ENCODE measurements around the gene CEP85L.

Gene CEP85L

GRCh38 chr6:118627724-118628123 is 23.7 kb downstream of the CEP85L start:
- ATAC-seq, result no peak
- TF ChIP-seq ZNF8 (CRISPR knock-in tag; IDR thresholded peaks at IDR 0.05) (no peak), ZNF565 (CRISPR knock-in tag; conservative IDR thresholded peaks at IDR 0.05; ENCODE audit: low read depth) (no peak), ZC3H10 (CRISPR knock-in tag; IDR thresholded peaks at IDR 0.05) (no peak), PATZ1 (CRISPR knock-in tag; IDR thresholded peaks at IDR 0.05; ENCODE audit: borderline replicate concordance) (no peak)

GRCh38 chr6:118625833-118626232 is 25.6 kb downstream of the CEP85L start:
- TF ChIP-seq ZFP30 (CRISPR knock-in tag; IDR thresholded peaks at IDR 0.05) (no peak), ESRRG (CRISPR knock-in tag; IDR thresholded peaks at IDR 0.05) (no peak), ISL1 (CRISPR knock-in tag; IDR thresholded peaks at IDR 0.05) (no peak), ZNF8 (CRISPR knock-in tag; IDR thresholded peaks at IDR 0.05) (no peak), RARB (CRISPR knock-in tag; IDR thresholded peaks at IDR 0.05) (no peak), CSRNP3 (CRISPR knock-in tag; IDR thresholded peaks at IDR 0.05) (no peak), ZNF70 (CRISPR knock-in tag; IDR thresholded peaks at IDR 0.05) (no peak), PATZ1 (CRISPR knock-in tag; IDR thresholded peaks at IDR 0.05; ENCODE audit: borderline replicate concordance) (no peak), ZNF565 (CRISPR knock-in tag; conservative IDR thresholded peaks at IDR 0.05; ENCODE audit: low read depth) (no peak), CSDC2 (CRISPR knock-in tag; IDR thresholded peaks at IDR 0.05) (no peak), ZFP3 (CRISPR knock-in tag; IDR thresholded peaks at IDR 0.05) (no peak), PPARA (CRISPR knock-in tag; IDR thresholded peaks at IDR 0.05; ENCODE audit: borderline replicate concordance) (no peak)
- no peak for ATAC-seq

GRCh38 chr6:118621799-118622470 is 29.5 kb downstream of the CEP85L start:
- TF ChIP-seq CREB5 (CRISPR knock-in tag; IDR thresholded peaks at IDR 0.05; ENCODE audit: low read depth) (no peak), TCF4 (CRISPR knock-in tag; IDR thresholded peaks at IDR 0.05; ENCODE audit: borderline replicate concordance) (no peak), RARB (CRISPR knock-in tag; IDR thresholded peaks at IDR 0.05) (no peak), PATZ1 (CRISPR knock-in tag; IDR thresholded peaks at IDR 0.05; ENCODE audit: borderline replicate concordance) (no peak), ZNF565 (CRISPR knock-in tag; conservative IDR thresholded peaks at IDR 0.05; ENCODE audit: low read depth) (no peak), TOX (CRISPR knock-in tag; IDR thresholded peaks at IDR 0.05; ENCODE audit: borderline replicate concordance) (no peak), ZFP30 (CRISPR knock-in tag; IDR thresholded peaks at IDR 0.05) (no peak), ZC3H10 (CRISPR knock-in tag; IDR thresholded peaks at IDR 0.05) (no peak), ZNF70 (CRISPR knock-in tag; IDR thresholded peaks at IDR 0.05) (no peak), CSRNP3 (CRISPR knock-in tag; IDR thresholded peaks at IDR 0.05) (no peak), ESRRG (CRISPR knock-in tag; IDR thresholded peaks at IDR 0.05) (no peak), ISL1 (CRISPR knock-in tag; IDR thresholded peaks at IDR 0.05) (no peak), OSR1 (CRISPR knock-in tag; IDR thresholded peaks at IDR 0.05) (no peak), ZNF8 (CRISPR knock-in tag; IDR thresholded peaks at IDR 0.05) (no peak), CSDC2 (CRISPR knock-in tag; IDR thresholded peaks at IDR 0.05) (no peak), BACH2 (CRISPR knock-in tag; IDR thresholded peaks at IDR 0.05; ENCODE audit: borderline replicate concordance) (no peak), GLIS3 (CRISPR knock-in tag; IDR thresholded peaks at IDR 0.05) (no peak)
- ATAC-seq, result no peak
